RPMI8226 (cell line): Measurements from ENCODE around the gene MAD1L1.

Experiments used
- DNase-seq: peaks from one replicate; pipeline ENCODE4 v3.0.0-alpha.2; 2015

Gene MAD1L1

DNA sequence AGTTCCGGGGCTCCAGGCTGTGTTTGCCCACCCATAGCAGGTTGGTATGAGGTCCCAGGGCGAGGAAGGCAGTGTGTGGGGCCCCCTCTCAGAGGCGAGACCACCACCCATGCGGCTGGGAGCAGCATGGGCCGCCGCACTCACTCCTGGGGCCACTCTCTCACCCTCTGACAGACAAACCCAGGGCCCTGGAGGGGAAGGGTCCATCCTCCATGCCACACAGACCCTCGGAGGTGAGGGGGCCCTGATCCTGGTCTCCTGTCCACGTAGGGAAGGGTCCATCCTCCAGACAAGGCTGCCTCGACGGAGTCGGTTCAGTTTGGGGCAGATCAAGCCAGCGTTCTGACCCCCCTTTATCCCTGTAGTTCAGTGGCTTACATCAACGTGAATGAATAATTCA lies 331.9 kb downstream of the MAD1L1 start:
- DNase-seq, result no peak

DNA sequence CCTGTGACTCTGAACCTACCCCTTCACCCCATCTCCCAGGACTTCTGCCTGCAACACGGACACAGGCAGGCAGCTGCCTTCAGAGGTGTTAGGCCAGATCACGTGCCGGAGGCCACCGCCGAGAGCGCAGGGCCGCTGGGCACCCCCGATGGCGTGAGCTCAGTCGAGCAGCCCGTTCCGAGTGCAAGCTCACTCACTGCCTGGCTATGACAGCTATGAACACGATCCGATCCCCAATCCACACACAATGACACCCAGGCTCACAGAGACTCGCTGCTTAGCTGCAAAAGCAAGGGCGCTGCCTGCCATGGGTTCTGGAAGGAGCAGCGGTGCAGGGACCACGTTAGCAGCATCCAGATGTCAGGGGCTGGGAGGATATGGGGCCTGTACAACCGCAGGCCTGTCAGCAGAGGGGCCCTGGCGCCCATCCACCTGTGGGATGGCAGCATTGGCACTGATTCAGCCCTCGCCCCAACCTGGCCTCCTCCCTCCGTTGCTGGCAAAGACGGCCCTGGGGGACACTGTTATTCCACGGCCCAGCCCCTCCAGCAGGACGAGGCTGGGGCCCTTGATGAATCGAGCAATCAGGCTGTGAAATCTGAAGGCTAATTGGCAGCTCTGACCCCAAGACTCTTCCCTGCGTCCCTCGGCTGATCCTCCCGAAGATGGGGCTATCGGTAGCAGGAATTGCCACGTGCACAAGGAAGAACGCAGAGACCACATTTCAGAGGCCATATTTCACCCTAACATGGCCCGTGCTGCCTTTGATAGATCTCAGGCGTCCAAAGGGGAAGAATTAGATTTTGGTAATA lies 332.6 kb downstream of the MAD1L1 start:
- no peak for DNase-seq

- DNase-seq, result no peak
Observed at GRCh38 chr7:1899196-1899595, 333.5 kb downstream of the MAD1L1 start.

DNA sequence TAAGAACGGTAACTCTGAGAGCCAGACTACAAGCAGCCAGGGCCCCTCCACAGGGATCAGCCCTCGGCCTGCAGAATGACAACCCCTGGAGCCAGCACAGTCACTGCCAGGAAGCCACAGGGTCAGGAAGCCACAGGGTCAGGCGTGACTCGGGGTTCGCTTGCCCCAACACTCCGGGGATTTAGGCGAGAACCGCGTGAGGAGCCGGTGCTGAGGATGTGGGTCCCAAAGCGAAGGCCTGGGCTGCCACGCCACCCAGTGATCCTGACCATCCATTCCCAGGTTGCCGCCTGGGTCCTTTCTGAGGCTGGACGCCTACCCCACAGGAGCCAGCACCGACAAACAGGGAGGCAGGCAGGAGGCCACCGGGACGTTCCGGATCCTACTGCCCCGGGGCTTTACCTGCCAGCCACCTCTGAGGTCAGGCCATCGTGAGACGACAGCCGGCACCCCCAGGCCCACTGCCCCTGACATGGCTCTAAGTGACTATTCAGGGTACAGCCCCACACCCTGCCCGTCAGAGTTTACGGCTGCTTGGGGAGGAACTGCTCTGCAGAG lies 334.0 kb downstream of the MAD1L1 start:
- no peak for DNase-seq

DNA sequence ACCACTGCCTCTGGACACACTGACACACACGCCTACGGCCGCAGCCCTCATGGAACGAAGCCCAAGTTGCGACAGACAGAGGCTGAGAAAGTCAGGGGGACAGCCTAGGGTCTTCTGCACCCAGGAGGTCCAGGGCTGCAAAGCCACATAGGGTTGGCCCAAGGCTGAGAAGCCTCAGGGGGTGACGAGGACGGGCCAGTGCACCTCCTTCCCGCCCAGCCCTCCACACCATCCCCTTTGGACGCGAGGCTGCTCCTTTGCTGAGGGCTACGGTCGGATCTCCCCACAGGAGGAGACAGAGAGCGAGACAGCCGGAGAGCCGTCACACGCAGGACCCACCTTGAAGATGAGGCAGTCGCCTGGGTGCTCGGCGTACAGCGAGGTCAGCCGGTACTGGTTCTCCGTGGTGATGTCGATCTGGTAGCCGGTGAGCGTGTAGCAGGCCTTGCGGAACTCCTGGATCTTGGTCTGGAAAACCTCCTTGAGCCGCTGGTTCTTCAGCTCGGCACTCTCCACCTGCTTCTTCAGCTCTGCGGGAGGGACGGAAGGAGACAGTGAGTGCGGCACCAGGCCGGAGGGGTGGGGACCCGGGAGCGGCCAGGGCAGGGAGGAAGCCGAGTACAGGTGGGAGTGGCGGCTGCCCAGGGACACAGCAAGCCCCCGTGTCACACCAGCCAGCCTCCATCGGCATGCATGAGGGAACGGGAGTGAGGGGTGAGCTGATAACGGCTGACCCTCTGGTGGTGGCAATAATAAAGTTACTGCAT lies 334.7 kb downstream of the MAD1L1 start:
- DNase-seq, result no peak

DNA sequence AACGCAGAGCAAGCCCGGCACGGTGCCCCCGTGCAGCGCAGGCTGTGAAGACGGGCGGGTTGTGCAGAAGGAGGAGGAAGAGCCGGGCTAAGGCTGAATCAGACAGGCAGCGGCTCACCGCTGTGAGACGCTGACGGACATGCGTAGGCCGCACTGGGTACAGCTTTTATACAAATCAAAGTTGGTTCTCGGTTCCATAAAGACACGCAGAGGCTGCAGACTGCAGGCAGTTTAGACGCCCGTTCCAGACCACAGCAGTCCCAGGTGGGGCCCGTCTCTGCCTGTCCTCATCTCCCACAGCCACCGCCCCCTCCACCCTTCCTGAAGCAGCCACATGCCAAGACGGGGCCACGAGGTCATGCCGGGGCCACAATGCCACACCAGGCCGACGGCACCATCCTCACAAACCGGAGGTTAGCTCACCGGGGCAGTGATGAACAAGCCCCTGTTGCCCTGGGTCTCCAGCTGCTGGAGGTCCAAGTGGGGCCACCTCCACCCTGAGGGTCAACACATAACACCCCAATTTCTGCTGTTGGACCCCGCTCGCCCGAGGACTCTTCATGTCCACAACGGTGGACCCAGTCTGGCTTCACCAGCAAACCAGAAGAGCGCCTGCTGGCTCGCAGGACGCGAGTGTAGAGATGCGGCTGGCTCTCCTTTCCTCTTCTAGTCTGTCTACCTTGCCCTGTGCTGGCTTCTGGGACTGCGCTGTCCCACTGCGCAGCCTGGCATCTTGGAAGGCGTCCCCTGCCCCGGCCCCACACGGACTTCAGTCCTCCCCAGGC lies 335.5 kb downstream of the MAD1L1 start:
- no peak for DNase-seq

GRCh38 chr7:1895664-1896515 lies 336.9 kb downstream of the MAD1L1 start:
- DNase-seq, result no peak

GRCh38 chr7:1894906-1895663 lies 337.7 kb downstream of the MAD1L1 start:
- no peak for DNase-seq

- no peak for DNase-seq
Observed at GRCh38 chr7:1894313-1894900, 338.3 kb downstream of the MAD1L1 start.

DNA sequence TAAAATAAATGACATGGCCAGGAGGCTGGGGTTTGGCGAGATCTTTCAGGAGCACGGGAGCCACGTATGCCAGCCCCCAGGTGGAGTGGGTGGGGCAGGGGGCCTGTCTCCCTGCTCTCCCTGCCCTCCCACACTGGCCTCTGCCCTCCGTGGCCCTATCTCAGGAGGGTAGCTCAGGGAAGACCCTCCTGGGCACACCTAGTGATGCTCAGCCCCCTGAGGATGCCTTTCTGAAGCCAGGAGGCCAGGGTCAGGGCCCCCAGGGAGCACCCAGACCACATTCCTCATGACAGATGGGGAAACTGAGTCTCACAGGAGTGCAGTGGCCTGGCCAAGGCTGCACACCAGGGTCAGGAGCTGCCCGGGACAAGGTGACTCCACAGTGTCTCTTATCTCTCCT lies 339.3 kb downstream of the MAD1L1 start:
- no peak for DNase-seq

DNA sequence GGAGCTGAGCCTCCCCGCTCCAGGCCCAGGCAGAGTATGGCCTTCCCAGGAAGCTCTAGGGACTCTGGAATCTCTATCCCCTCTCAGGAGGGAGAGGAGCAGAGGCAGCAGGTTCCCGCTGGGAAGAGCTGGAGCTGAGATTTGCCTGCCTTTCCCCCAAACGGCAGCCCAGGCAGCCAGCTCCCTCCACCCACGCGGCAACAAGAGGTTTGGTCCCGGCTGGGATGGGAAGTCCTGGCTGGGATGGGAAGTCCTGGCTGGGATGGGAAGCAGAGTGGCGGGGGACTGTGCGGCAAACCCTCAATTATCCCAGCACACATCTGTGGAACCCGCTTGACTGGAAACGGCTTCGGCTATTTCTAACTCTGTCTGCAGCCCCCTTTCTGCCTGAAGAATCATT lies 339.7 kb downstream of the MAD1L1 start:
- no peak for DNase-seq

- no peak for DNase-seq
Observed at GRCh38 chr7:1892011-1892965, 340.5 kb downstream of the MAD1L1 start.

DNA sequence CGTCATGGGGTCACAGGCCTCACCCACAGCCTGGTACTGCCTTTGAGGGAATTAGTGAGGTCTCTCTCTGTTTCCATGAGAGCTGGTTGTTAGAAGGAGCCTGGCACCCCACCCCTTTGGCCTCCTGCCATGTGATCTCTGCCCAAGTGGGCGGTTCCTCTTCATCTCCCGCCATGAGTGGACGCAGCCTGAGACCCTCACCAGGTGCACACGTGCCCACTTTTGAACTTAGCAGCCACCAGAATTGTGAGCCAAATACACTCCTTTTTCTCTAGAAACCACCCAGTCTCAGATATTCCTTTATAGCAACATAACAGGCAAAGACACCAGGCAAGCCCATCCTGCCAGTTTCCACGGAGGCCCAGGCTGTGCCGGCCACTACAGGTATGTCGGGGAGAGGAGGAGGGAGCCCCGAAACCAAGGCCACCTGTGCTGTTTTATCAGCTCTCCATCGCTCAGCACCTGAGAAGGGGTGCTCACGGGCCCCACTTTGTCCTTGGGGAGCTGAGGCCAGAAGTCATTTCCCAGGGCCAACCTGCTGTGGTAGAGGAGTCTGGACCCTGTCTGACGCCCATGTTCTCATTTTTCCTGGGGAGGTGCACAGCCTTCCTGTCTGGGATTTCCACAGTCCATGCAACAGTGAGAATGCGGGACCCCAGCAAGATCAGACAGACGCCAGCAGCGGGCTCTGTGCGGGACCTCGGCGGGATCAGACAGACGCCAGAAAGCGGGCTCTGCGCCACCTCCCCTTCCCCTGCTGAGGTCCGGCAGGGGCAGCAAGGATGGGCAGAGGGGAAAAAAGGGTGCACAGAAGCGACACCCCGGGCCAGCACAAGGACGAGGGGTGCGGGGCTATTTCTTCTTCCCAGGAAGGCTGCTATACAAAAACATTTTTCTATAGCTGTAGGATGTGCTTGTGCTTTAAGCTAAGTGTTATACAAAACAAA lies 342.2 kb downstream of the MAD1L1 start:
- DNase-seq, result no peak

DNA sequence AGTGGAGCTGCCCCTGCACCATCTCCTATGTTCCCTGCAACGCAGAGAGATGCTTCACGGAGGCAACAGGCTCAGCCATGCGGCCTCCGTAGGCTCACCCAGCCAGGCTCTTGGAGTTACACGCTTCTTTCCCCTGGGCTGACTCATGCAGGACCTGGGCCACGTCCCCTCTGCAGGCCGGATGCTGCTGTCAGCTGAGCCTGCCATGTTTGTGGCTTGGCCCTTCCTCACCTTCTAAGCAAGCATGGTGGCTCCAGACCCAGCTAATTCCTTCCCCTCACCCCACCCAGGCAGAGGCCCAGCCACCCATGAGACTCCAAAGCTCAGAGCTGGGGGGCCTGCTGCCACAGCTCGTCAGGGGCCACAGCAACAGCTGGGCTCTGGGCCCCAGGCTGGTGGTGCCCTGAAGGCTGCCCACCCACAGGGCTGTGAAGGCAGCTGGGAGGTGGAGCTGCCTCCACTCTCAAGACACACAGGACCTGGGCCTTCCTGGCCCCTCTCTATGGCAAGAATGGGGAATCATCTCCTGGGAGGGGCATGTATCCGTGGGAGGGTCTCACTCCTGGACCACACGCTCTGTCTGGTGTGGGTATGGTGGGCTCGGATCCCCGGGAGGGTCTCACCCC lies 343.1 kb downstream of the MAD1L1 start:
- no peak for DNase-seq

- no peak for DNase-seq
Observed at GRCh38 chr7:1889091-1889490, 343.7 kb downstream of the MAD1L1 start.

GRCh38 chr7:1888425-1888824 lies 344.3 kb downstream of the MAD1L1 start:
- DNase-seq, result no peak

DNA sequence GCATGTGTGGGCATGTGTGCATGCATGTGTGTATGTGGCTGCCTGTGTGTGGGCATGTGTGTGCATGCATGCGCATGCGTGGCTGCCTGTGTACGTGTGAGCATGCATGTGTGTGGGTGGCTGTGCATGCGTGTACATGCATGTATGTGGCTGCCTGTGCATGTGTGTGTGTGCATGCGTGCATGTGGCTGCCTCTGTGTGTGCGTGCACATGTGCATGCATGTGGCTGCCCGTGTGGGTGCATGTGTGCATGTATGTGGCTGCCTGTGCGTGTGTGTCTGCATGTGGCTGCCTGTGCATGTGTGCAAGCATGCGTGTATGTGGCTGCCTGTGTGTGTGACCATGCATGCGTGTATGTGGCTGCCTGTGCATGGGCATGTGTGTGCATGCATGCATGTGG lies 345.5 kb downstream of the MAD1L1 start:
- DNase-seq, result no peak
